CD4-positive, CD25-positive, alpha-beta regulatory T cell (primary cell): ENCODE measurements around the gene TCF21. TPM values are rescaled to one million over a fixed set of nuclear protein-coding genes. Genes with fewer than 3 reads are reported as not detected.
"Not testable (repeated sequence)": the region's sequence is repeated elsewhere in the genome, so short reads cannot be mapped to it uniquely, and the experiment has no call there.

Experiments
- ATAC-seq, 2 donors: fragments of 150-1000 bp; cut with Tn5 transposase; one replicate each; pipeline ENCODE4 v1.10.0; 2021; ENCODE audit warnings: low read depth in 2 of 2, moderate number of reproducible peaks in 2 of 2, moderate library complexity in 1 of 2
- DNase-seq, 3 donors: peaks; one replicate each; pipeline versions ENCODE4 v3.0.0 to v3.0.0-alpha.2; 2012 to 2022; ENCODE audit warnings: mixed read lengths in 1 of 3
- H3K27ac ChIP-seq: one replicate; pipeline ENCODE4 v1.7.0; 2013; ENCODE audit warnings: mild to moderate bottlenecking, low read length; ENCODE audit not compliant: insufficient read depth, poor library complexity, severe bottlenecking
- H3K27me3 ChIP-seq: one replicate; pipeline ENCODE4 v1.7.0; 2013; ENCODE audit warnings: low read length; ENCODE audit not compliant: control insufficient read depth, insufficient read depth
- H3K36me3 ChIP-seq: one replicate; pipeline ENCODE4 v1.7.0; 2013; ENCODE audit warnings: mild to moderate bottlenecking, low read length, moderate library complexity; ENCODE audit not compliant: control insufficient read depth, insufficient read depth
- H3K4me1 ChIP-seq: 2 replicates; pipeline ENCODE4 v1.7.0; 2013; ENCODE audit warnings: mild to moderate bottlenecking, low read length; ENCODE audit not compliant: insufficient read depth, control insufficient read depth, poor library complexity, severe bottlenecking
- H3K4me3 ChIP-seq: one replicate; pipeline ENCODE4 v1.7.0; 2013; ENCODE audit warnings: low read depth, mild to moderate bottlenecking, low read length, moderate library complexity
- H3K9me3 ChIP-seq, 2 experiments: 1 replicate in 1 of 2; 2 replicates in 1 of 2; pipeline ENCODE4 v1.7.0; 2013; ENCODE audit warnings: low read length in 2 of 2, mild to moderate bottlenecking in 1 of 2, moderate library complexity in 1 of 2; ENCODE audit not compliant: control insufficient read depth in 2 of 2
- H3K27ac Mint-ChIP-seq, 3 donors: one replicate each; pipeline ENCODE4 v1.8.0; 2020 to 2022; ENCODE audit warnings: mild to moderate bottlenecking in 3 of 3, mixed read lengths in 3 of 3, moderate library complexity in 2 of 3
- H3K27me3 Mint-ChIP-seq: one replicate; pipeline ENCODE4 v1.8.0; 2022; ENCODE audit warnings: mild to moderate bottlenecking, mixed read lengths
- H3K36me3 Mint-ChIP-seq: one replicate; pipeline ENCODE4 v1.8.0; 2020; ENCODE audit warnings: mixed read lengths
- H3K4me1 Mint-ChIP-seq, 4 donors: one replicate each; pipeline ENCODE4 v1.8.0; 2020 to 2022; ENCODE audit warnings: mixed read lengths in 4 of 4, mild to moderate bottlenecking in 1 of 4
- H3K4me3 Mint-ChIP-seq, 4 donors: one replicate each; pipeline ENCODE4 v1.8.0; 2020 to 2022; ENCODE audit warnings: mild to moderate bottlenecking in 4 of 4, mixed read lengths in 4 of 4, moderate library complexity in 3 of 4
- H3K9me3 Mint-ChIP-seq, 7 donors: one replicate each; pipeline ENCODE4 v1.8.0; 2020 to 2022; ENCODE audit warnings: mixed read lengths in 7 of 7, mild to moderate bottlenecking in 3 of 7, moderate library complexity in 2 of 7
- polyA plus RNA-seq, 4 donors: library from polyadenylated mRNA; unstranded; fragments of 300-500 nt; fragmentation: Illumina TruSeq; gene quantifications; one replicate each; pipeline ENCODE4 v1.2.3, GENCODE V29; 2021
- total RNA-seq: library from RNA; stranded (reverse); gene quantifications from one replicate; pipeline ENCODE4 v1.2.3, GENCODE V29; 2022

The TCF21 gene
- total and polyA plus RNA-seq, 5 donors from 2014 or later: not detected

GRCh38 chr6:133936352-133936751, 47.4 kb downstream of the TCF21 start:
- not testable (repeated sequence) for H3K27ac ChIP-seq, ATAC-seq, H3K4me3 ChIP-seq, H3K4me1 Mint-ChIP-seq, H3K36me3 Mint-ChIP-seq, H3K27me3 ChIP-seq, DNase-seq, H3K4me3 Mint-ChIP-seq, H3K4me1 ChIP-seq, H3K36me3 ChIP-seq, H3K27ac Mint-ChIP-seq, H3K9me3 ChIP-seq
- H3K27me3 Mint-ChIP-seq: peaks cover 42% of the 10 kb centered on the region
- H3K9me3 Mint-ChIP-seq: peaks cover 0 to 29% (median 7%) of the 10 kb centered on the region in 7 donors

GRCh38 chr6:133937909-133938308, 49.0 kb downstream of the TCF21 start:
- H3K4me3 Mint-ChIP-seq: no peak overlapping the region
- H3K27me3 ChIP-seq: peaks cover 12% of the 10 kb centered on the region
- H3K4me1 Mint-ChIP-seq: peaks cover 0 to 6% (median 2%) of the 10 kb centered on the region in 4 donors
- no peak overlapping the region for H3K4me3 ChIP-seq
- peaks cover 36% of the 10 kb centered on the region for H3K27me3 Mint-ChIP-seq
- peaks cover 7% of the 10 kb centered on the region for H3K36me3 Mint-ChIP-seq
- peaks cover 0 to 24% (median 6%) of the 10 kb centered on the region in 7 donors for H3K9me3 Mint-ChIP-seq
- no peak for ATAC-seq
- no peaks in the 10 kb centered on the region for H3K9me3 ChIP-seq
- no peak for DNase-seq
- H3K27ac ChIP-seq: no peak overlapping the region
- H3K4me1 ChIP-seq: no peaks in the 10 kb centered on the region
- no peaks in the 10 kb centered on the region for H3K36me3 ChIP-seq
- peak overlapping the region in 1 of 3 donors; percentile 33 for H3K27ac Mint-ChIP-seq

GRCh38 chr6:133938533-133938932, 49.6 kb downstream of the TCF21 start:
- no peak overlapping the region for H3K27ac Mint-ChIP-seq
- peaks cover 12% of the 10 kb centered on the region for H3K27me3 ChIP-seq
- H3K27ac ChIP-seq: no peak overlapping the region
- DNase-seq (no peak), ATAC-seq (no peak)
- H3K27me3 Mint-ChIP-seq: peaks cover 30% of the 10 kb centered on the region
- H3K9me3 ChIP-seq: no peaks in the 10 kb centered on the region
- H3K9me3 Mint-ChIP-seq: peaks cover 0 to 18% (median 1%) of the 10 kb centered on the region in 7 donors
- H3K4me3 ChIP-seq: no peak overlapping the region
- H3K4me3 Mint-ChIP-seq: no peak overlapping the region
- H3K4me1 ChIP-seq: no peaks in the 10 kb centered on the region
- H3K36me3 ChIP-seq: no peaks in the 10 kb centered on the region
- peaks cover 3% of the 10 kb centered on the region for H3K36me3 Mint-ChIP-seq
- peaks cover 0 to 6% (median 2%) of the 10 kb centered on the region in 4 donors for H3K4me1 Mint-ChIP-seq

DNA sequence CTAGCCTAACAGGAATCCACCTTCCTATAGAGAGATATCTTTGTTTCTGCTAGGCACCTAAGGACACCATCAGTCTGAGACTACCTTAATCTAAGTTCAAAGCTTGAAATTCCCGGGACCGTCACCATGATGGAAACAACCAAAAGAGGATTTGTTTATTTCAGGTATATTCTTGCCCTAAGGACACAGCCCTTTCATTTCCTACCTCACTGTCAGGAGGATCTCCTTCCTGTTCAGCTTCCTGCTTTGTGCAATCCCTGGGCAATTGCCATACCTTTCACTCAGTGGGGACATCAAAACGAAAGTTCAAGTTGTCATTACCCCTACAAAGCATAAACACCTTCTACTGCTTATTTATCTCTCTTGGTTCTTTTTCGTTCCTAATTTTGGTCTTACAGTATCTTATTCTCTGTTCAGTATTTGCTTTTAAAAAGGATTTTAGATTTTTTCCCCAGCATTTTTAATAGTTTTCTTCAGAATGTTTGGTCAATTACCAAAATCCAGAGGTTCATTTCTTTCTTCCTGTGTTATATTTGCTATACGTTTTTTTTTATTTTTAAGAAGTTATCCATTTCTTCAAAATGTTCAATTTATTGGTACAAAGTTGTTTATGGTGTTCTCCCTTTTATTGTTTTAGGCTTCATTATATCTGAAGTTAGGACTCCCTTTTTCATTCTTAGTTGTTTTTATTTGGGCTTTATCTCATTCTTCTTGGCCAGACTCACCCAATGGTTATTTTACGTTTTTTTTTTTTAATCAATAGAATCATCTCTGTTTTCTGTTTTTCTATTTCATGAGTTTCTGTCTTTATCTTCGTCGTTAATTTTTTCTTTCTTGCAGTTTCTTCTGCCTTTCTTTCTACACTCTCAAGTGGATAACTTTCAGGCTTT, 51.1 kb downstream of the TCF21 start:
- Mint-ChIP-seq H3K4me3 (no peak overlapping the region), H3K9me3 (peaks cover 0 to 5% (median 0%) of the 10 kb centered on the region in 7 donors), H3K4me1 (peaks cover 0 to 6% (median 3%) of the 10 kb centered on the region in 4 donors), H3K27me3 (peaks cover 26% of the 10 kb centered on the region), H3K36me3 (no peaks in the 10 kb centered on the region), H3K27ac (no peak overlapping the region)
- DNase-seq: no peak
- H3K27me3 ChIP-seq: peaks cover 12% of the 10 kb centered on the region
- H3K4me3 ChIP-seq: no peak overlapping the region
- no peaks in the 10 kb centered on the region for H3K4me1 ChIP-seq
- H3K27ac ChIP-seq: no peak overlapping the region
- no peak for ATAC-seq
- H3K9me3 ChIP-seq: no peaks in the 10 kb centered on the region
- no peaks in the 10 kb centered on the region for H3K36me3 ChIP-seq

Other genes with a start within 250 kb of the TCF21 start
- gene TBPL1, start 64.1 kb downstream of the TCF21 start, total RNA-seq: 32.2 TPM
- 10 to 100 TPM; 55.1 to 73.6 (median 59.1) TPM for gene TBPL1, start 64.1 kb downstream of the TCF21 start, polyA plus RNA-seq
- not detected for gene SLC2A12, start 163.5 kb downstream of the TCF21 start, total RNA-seq
- gene SLC2A12, start 163.5 kb downstream of the TCF21 start, polyA plus RNA-seq: under 1 TPM in 2 of 4 donors, not detected in 2; 0.10 to 0.14 TPM